Measurements from ENCODE around the gene RBMS1. TPM values are rescaled to one million over a fixed set of nuclear protein-coding genes. Genes with fewer than 3 reads are reported as not detected.
"Not testable (repeated sequence)": the region's sequence is repeated elsewhere in the genome, so short reads cannot be mapped to it uniquely, and the experiment has no call there.

The RBMS1 gene
- total RNA-seq, 1 donor from 2014 or later, result 73.7 TPM

DNA sequence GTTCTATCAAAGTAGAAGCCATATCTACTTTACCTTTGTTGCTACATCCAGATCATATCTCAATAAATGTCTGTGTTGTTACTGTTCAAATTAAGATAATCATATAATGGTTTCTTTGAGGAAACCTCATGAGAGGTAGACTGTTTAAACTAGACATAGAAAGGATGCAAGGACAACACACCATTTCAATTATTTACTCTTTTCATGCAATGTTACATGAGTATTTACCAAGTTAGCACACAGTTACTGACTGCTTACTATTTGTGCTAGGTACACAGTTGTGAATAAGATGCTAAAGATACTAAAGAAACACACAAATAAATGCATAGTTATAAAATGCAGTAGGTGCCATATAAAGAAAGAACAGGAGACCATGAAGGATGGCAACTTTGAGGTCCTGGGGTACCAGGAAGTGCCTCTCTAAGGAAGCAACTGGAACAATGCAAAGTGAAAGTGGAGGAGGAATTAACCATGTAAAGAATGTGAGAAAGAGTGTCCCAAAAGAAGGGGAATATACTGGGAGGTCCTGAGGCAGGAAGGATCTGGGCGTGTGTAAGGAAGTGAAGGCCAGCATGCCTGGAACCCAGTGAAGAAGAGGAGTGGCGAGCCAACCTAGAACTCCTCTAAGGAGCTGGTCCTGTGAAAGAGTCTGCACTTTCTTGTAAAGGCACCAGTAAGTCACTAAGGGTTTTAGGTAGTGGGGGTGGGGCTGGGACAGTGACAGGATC lies 39.4 kb downstream of the RBMS1 start:
- no peak overlapping the region for H3K4me3 Mint-ChIP-seq
- TF ChIP-seq CTCF (conservative IDR thresholded peaks at IDR 0.05), result no peak
- H3K9me3 Mint-ChIP-seq, result no peaks in the 10 kb centered on the region
- no peak for DNase-seq (ENCODE audit: extremely low spot score, unreplicated experiment)
- peaks cover 8% of the 10 kb centered on the region for H3K4me1 Mint-ChIP-seq (ENCODE audit: unreplicated experiment)
- H3K36me3 Mint-ChIP-seq, result peaks cover 15% of the 10 kb centered on the region
- H3K27me3 Mint-ChIP-seq, result no peaks in the 10 kb centered on the region
- H3K27ac Mint-ChIP-seq, result no peak overlapping the region

- no peak overlapping the region for H3K27ac Mint-ChIP-seq
- no peak for DNase-seq (ENCODE audit: extremely low spot score, unreplicated experiment)
- no peak for TF ChIP-seq CTCF (conservative IDR thresholded peaks at IDR 0.05)
- H3K9me3 Mint-ChIP-seq, result no peaks in the 10 kb centered on the region
- H3K27me3 Mint-ChIP-seq, result no peaks in the 10 kb centered on the region
- peaks cover 15% of the 10 kb centered on the region for H3K36me3 Mint-ChIP-seq
- H3K4me3 Mint-ChIP-seq, result no peak overlapping the region
- peaks cover 8% of the 10 kb centered on the region for H3K4me1 Mint-ChIP-seq (ENCODE audit: unreplicated experiment)
These were observed 40.3 kb downstream of the RBMS1 start for GRCh38 chr2:160453111-160453820.

DNA sequence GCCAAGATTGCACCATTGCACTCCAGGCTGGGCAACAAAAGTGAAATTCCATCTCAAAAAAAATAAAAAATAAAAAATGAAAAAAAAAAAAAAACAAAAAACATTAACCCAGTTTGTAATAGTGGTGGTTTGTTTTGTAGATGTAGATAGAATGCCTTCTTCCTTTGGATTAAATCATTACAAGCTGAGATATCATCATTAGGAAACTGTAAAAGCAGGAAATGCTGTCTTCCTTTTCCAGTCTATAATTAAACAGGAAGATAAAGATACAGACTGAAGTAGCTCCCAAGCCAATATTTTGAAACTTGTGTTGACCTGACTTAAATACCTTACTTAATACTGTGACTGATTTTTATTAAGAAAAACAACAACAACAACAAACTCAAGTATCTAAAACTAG lies 43.1 kb downstream of the RBMS1 start:
- no peaks in the 10 kb centered on the region for H3K9me3 Mint-ChIP-seq
- H3K4me3 Mint-ChIP-seq, result no peak overlapping the region
- H3K4me1 Mint-ChIP-seq (ENCODE audit: unreplicated experiment), result peaks cover 5% of the 10 kb centered on the region
- H3K36me3 Mint-ChIP-seq, result peaks cover 18% of the 10 kb centered on the region
- H3K27me3 Mint-ChIP-seq, result no peaks in the 10 kb centered on the region
- TF ChIP-seq CTCF (conservative IDR thresholded peaks at IDR 0.05), result no peak
- H3K27ac Mint-ChIP-seq, result no peak overlapping the region
- DNase-seq (ENCODE audit: extremely low spot score, unreplicated experiment), result no peak

DNA sequence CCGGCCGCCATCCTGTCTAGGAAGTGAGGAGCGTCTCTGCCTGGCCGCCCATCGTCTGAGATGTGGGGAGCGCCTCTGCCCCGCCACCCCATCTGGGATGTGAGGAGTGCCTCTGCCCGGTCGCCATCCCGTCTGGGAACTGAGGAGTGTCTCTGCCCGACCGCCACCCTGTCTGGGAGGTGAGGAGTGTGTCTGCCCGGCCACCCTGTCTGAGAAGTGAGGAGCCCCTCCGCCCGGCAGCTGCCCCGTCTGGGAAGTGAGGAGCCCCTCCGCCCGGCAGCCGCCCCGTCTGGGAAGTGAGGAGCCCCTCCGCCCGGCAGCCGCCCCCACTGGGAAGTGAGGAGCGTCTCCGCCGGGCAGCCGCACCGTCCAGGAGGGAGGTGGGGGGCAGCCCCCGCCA lies 44.8 kb downstream of the RBMS1 start:
- not testable (repeated sequence) for DNase-seq (ENCODE audit: extremely low spot score, unreplicated experiment)

GRCh38 chr2:160445673-160446072 lies 47.9 kb downstream of the RBMS1 start:
- Mint-ChIP-seq H3K9me3 (no peaks in the 10 kb centered on the region), H3K4me1 (ENCODE audit: unreplicated experiment) (no peaks in the 10 kb centered on the region), H3K36me3 (peaks cover 28% of the 10 kb centered on the region), H3K4me3 (no peak overlapping the region), H3K27me3 (no peaks in the 10 kb centered on the region), H3K27ac (no peak overlapping the region)
- no peak for TF ChIP-seq CTCF (conservative IDR thresholded peaks at IDR 0.05)
- no peak for DNase-seq (ENCODE audit: extremely low spot score, unreplicated experiment)

More for the DNA sequence above, 44.8 kb downstream of the RBMS1 start:
- H3K4me1 Mint-ChIP-seq (ENCODE audit: unreplicated experiment); H3K27ac Mint-ChIP-seq; H3K9me3 Mint-ChIP-seq; H3K4me3 Mint-ChIP-seq; H3K27me3 Mint-ChIP-seq: not testable (repeated sequence)
- peaks cover 19% of the 10 kb centered on the region for H3K36me3 Mint-ChIP-seq

GRCh38 chr2:160442603-160443002 lies 51.0 kb downstream of the RBMS1 start:
- Mint-ChIP-seq H3K27me3 (no peaks in the 10 kb centered on the region), H3K9me3 (peaks cover 5% of the 10 kb centered on the region), H3K36me3 (peaks cover 31% of the 10 kb centered on the region), H3K27ac (no peak overlapping the region), H3K4me1 (ENCODE audit: unreplicated experiment) (no peaks in the 10 kb centered on the region), H3K4me3 (no peak overlapping the region)
- DNase-seq (ENCODE audit: extremely low spot score, unreplicated experiment), result no peak
- no peak for TF ChIP-seq CTCF (conservative IDR thresholded peaks at IDR 0.05)

All from type B pancreatic cell (in vitro differentiated cells).